ENCODE results near the gene RXFP4. TPM values are rescaled to one million over a fixed set of nuclear protein-coding genes. Genes with fewer than 3 reads are reported as not detected.

The RXFP4 gene
- total RNA-seq, 1 donor from 2014 or later: not detected

DNA sequence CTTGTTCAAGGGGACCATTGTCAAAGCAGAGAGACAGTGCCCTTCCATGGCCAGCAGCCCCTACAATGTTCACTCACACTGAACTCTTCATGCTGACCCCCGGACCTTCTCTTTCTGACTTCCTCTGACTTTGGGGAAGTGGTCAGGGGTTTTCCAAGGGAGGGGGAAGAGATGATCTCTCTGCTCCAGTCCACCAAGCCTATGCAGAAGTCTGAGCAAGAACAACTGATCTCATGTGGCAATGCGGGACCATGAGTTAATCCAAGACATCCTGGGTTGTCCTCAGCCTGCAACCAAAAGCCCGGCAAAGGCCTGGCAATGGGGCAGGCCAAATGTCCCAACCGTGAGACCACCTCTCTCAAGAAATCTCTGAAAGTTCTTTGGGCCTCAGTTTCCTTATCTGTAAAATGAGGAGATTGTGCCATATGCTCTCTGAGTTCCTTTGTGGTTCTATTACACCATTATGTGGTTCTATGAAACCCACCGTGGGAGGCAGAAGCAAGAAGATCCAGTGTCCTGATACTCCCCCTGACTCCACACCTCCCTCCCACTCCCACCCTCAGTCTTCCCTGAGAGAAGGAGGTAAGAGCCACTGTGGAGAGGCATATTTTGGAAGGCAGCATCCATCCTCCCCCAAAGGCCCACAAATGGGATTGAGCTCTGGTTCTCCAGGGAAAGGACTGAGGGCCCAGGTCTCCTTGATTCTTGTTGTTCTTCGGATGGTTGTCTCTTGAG is 48.7 kb downstream of the RXFP4 start:
- no peaks in the 10 kb centered on the region for H3K36me3 ChIP-seq
- H3K4me3 ChIP-seq: no peak overlapping the region
- DNase-seq (no peak), ATAC-seq (peak; percentile 48 to 60)
- TF ChIP-seq, protein P1, sequence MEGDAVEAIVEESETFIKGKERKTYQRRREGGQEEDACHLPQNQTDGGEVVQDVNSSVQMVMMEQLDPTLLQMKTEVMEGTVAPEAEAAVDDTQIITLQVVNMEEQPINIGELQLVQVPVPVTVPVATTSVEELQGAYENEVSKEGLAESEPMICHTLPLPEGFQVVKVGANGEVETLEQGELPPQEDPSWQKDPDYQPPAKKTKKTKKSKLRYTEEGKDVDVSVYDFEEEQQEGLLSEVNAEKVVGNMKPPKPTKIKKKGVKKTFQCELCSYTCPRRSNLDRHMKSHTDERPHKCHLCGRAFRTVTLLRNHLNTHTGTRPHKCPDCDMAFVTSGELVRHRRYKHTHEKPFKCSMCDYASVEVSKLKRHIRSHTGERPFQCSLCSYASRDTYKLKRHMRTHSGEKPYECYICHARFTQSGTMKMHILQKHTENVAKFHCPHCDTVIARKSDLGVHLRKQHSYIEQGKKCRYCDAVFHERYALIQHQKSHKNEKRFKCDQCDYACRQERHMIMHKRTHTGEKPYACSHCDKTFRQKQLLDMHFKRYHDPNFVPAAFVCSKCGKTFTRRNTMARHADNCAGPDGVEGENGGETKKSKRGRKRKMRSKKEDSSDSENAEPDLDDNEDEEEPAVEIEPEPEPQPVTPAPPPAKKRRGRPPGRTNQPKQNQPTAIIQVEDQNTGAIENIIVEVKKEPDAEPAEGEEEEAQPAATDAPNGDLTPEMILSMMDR (IDR thresholded peaks at IDR 0.05): no peak
- no peaks in the 10 kb centered on the region for H3K27me3 ChIP-seq (ENCODE audit: low read depth)
- H3K4me1 ChIP-seq: peaks cover 36% of the 10 kb centered on the region
- no peak overlapping the region for H3K27ac ChIP-seq
- H3K9me3 ChIP-seq: no peaks in the 10 kb centered on the region
- intact Hi-C loops (cut with DNase I): no loop called here

Small RNAs within 50 kb of the gene (microRNA-seq; reads per million reads assigned to microRNA genes)
- not detected for gene MIR6738 (ENCODE audit: borderline number of aligned reads)

Other genes starting within 250 kb of the RXFP4 start
- 46.9 TPM for gene GON4L, start 84.4 kb upstream of the RXFP4 start, total RNA-seq
- 9.6 TPM for gene SYT11, start 82.1 kb upstream of the RXFP4 start, total RNA-seq
- gene RIT1, start 30.3 kb upstream of the RXFP4 start, total RNA-seq: 56.4 TPM
- 42.8 TPM for gene KHDC4, start 7.2 kb upstream of the RXFP4 start, total RNA-seq
- 252 TPM for gene ARHGEF2, start 36.9 kb downstream of the RXFP4 start, total RNA-seq
- 207 TPM for gene SSR2, start 79.3 kb downstream of the RXFP4 start, total RNA-seq
- gene UBQLN4, start 112.2 kb downstream of the RXFP4 start, total RNA-seq: 32.5 TPM
- 66.5 TPM for gene LAMTOR2, start 113.1 kb downstream of the RXFP4 start, total RNA-seq
- 58.0 TPM for gene RAB25, start 119.5 kb downstream of the RXFP4 start, total RNA-seq
- gene MEX3A, start 140.8 kb downstream of the RXFP4 start, total RNA-seq: 0.74 TPM
- gene LMNA, start 173.1 kb downstream of the RXFP4 start, total RNA-seq: 235 TPM
- gene SEMA4A, start 211.9 kb downstream of the RXFP4 start, total RNA-seq: 28.9 TPM

All from lower lobe of right lung (tissue), 2 donors.